SIG-M5 treated with dmso at 0.1 percent for 504 hours (cell line): ENCODE results near the gene ZNF780B.
A peak's percentile ranks its signal among the peaks of the same experiment; 100 is the strongest.

Experiments
- DNase-seq: peaks from one replicate; lab custom pipeline; 2025; ENCODE audit not compliant: unreplicated experiment; lab: John Stamatoyannopoulos, UW

Gene ZNF780B

GRCh38 chr19:40055832-40056504 is at the start of gene ZNF780B:
ZNF780B (minus strand) TSS chr19:40056231; CDS start chr19:40050332, 5,899 bp downstream.
- DNase-seq: peak; percentile 75

GRCh38 chr19:40104754-40105153 is 48.7 kb upstream of the ZNF780B start:
- no peak for DNase-seq

- DNase-seq: no peak
Measured at GRCh38 chr19:40103600-40103999, 47.6 kb upstream of the ZNF780B start.

GRCh38 chr19:40101813-40102212 is 45.8 kb upstream of the ZNF780B start:
- DNase-seq: no peak

DNA sequence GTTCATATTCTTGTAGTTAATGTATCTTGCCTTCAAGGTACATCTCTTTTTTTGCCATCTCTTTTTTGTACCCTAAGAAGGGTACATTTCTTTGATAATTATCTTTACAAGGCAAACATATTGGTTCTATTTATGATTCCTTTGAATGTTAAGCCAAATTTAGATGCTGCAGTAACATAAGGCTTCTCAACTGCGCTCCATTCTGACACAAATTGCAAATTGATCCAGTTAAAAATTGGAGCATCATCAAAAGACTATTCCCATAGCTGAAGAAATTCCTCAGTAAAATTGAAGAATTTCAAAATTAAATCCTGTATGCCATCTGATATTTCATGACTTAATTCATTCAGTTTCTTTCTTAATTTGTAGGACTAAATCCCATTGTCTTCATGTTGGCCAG is 37.4 kb upstream of the ZNF780B start:
- DNase-seq: no peak

DNA sequence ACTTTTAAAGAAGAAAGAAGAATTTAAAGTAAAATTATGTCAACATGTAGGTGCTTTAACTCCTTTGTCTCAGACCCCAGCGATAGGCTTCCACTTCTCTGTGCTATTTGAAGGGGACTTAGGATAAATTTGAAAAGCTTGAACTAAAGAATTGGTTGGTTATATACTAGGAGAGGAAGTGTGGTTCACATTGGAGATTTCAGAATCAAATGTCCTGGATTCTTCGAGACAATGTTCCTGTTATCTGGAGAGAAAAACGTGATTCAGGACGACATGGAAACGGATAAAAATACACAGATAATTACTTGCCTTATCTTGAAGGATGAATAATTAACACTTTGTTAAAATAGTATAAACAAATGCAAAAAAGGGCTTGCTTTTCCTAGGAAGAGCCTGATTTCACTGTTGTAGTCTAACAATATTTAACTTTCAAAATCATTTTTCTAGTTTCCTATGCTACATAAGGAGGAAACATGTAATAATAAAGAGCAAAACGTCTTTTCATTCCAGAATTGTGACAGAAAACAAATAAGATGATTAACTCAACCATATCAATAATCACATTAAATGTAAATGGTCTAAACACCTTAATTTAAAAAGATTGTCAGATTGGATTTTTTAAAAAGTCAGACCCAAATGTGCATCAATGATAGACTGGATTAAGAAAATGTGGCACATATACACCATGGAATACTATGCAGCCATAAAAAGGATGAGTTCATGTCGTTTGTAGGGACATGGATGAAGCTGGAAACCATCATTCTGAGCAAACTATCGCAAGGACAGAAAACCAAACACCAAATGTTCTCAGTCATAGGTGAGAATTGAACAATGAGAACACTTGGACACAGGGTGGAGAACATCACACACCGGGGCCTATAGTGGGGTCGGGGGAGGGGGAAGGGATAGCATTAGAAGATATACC is 35.4 kb upstream of the ZNF780B start:
- DNase-seq: no peak

DNA sequence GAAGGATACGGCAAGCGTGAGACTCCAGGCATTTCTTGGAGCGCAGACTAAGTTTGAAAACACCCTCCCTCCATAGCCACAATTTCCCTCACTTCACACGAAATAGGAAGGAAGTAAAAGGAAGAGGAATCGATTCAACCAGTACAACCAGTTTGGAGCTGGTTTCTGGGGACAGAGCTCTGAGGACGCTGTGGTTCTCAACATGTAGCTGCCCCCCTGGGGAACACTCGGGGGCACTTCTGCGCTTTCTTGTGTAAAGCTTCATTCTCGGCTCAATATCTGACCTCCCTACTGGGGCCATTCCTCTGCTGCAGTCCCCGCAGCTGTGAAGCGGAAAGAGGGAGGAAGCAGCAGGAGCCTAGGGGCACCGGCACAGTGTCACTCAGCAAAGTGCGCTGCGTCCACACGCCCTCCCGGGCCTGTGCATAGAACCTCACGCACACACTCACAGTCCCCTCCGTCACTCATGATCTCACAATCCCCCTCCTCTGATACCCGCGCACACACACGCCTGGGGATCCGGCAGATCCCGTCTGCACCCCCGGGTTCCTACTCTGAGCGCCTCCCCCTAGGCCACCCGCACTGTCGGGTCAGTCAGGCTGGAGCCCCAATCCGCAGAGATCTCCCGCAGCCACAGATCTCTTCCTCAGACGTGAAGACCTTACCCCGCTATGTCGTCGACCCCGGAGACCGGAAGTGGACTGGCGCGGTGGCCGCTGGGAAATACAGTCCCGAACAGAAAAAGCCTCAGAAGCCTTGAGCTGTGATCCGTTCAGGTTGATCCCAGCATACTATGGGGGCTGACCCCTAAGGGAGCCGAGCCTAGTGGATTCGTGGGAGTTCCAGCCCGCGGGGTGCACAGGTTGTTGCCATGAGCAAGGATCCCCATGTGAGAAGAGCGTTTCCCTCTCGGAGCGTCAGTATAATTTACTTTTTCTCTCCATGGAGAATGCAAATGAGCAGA is 34.5 kb upstream of the ZNF780B start, which contains the start of gene ZNF780A:
ZNF780A (minus strand) TSS at position 703 of the 964 bp plus-strand sequence. CDS start 6,190 bp downstream, outside the sequence.
- DNase-seq: peak; percentile 66

DNA sequence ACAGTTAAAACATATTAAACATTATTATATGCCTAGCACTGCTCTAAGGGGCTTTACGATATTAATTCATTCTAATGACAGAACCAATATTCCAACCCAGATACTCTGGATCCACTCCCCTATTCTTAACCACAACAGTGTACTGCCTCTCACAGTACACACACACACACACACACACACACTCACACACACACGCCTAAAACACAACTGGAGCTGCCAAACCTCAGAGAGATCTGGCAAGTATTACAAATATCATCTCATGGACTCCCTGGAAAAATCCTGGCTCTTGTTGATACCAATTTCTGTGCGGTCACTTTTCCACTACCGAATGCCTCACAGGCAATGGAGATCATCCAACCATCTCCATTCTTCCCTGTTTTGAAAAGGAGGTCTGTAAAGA is 33.4 kb upstream of the ZNF780B start:
- DNase-seq: no peak

DNA sequence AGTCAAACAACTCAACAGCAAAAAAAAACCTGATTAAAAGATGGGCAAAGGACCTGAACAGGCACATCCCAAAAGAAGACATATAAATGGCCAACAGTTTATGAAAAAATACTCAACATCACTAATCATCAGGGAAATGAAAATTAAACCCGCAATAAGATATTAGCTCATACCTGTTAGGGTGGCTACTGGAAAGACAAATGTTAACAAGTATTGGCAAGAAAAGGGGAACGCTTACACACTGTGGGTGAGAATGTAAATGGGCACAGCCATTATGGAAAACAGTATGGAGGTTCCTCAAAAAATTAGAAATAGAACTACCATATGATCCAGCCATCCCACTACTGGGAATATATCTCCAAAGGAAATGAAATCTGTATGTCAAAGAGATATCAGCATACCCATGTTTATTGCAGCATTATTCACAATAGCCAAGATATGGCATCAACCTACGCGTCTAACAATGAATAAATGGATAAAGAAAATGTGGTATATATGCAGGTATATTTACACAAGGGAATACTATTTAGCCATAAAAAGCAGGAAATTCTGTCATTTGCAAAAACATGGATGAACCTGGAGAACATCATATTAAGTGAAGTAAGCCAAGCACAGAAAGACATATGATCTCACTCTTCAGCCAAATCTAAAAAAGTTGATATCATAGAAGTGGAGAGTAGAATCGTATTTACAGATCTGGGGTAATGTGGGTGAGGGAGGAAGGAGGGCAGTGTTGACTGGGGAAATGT is 32.4 kb upstream of the ZNF780B start:
- DNase-seq: no peak

DNA sequence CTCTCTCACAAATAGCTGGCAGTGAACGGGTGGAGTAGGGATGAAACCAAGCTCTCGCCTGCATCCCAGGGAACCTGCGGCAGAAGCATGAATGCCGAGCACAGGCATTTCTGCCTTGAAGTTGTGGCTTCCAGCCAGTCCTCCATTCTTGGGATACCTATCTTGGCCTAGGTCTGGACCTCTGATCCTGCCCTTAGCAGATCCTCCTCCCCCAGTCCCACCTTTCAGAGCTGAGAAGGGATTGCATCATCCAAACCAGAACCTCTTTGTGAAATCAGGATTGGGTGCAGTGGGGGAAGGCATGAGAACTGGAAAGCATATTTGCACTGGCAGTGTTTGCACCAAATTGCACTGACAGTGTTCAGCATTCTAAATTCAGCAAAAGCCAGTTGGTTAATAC is 28.9 kb upstream of the ZNF780B start:
- peak; percentile 13 for DNase-seq

- peak; percentile 12 for DNase-seq
Measured at GRCh38 chr19:40081411-40081810, 25.4 kb upstream of the ZNF780B start.

DNA sequence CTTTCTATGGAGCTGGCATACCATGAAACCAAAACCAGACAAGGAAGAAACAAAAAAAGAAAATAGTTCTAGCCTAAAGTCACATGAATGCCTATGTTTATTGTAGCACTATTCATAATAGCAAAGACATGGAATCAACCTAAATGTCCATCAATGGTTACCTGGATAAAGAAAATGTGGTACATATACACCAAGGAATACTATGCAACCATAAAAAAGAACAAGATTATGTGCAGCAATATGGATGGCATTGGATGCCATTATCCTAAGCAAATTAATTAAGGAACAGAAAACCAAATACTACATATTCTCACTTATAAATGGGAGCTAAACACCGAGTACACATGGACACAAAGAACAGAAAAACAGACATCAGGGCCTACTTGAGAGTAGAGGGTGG is 24.3 kb upstream of the ZNF780B start:
- DNase-seq: no peak

DNA sequence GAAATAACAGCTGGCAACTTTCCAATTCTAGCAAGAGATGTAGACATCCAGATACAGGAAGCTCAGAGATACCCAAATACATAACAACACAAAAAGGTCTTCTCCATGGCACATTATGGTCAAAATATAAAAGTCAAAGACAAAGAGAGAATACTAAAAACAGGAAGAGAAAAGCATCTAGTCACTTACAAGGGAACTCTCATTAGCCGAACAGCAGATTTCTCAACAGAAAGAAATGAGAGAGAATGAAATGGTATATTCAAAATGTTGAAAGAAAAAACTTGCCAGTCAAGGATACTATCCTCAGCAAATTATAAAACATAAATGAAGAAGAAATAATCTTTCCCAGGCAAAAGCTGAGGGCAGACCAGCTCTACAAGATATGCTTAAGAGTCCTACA is 22.3 kb upstream of the ZNF780B start:
- DNase-seq: no peak

DNA sequence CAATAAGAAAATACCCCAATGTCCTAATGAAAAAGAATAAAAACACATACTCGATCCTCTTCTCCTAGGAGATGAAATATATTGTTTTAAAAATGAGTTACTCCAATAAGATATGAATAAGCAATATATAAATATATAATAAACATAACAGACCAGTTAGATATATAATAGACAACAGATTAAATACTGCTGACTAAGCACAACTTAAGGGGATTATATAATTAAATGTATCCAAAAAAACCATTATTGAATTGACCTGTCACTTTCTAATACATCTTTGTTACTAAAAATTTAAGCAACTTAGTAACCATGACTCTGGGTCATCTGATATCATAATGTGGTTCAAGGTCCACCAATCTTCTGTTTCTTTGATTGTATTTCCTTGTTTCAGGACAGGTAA is 14.0 kb upstream of the ZNF780B start:
- DNase-seq: no peak

- DNase-seq: no peak
Measured at GRCh38 chr19:40059624-40060023, 3.6 kb upstream of the ZNF780B start.

DNA sequence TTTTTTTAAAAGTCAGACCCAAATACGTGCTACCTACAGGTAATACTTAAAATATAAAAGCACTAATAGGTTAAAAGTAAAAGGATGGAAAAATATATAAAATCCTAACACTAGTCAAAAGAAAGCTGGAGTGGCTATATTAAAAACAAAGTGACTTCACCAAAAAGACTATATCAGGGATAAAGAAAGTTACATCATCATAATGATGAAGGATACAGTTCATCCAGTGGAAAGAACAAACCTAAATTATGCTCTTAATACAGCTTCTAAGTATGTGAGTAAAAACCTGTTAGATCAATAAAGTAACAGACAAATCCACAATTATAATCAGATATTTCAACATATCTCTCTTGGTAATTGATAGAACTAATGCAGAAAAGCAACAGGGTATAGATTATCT is 1.1 kb upstream of the ZNF780B start:
- DNase-seq: no peak

DNA sequence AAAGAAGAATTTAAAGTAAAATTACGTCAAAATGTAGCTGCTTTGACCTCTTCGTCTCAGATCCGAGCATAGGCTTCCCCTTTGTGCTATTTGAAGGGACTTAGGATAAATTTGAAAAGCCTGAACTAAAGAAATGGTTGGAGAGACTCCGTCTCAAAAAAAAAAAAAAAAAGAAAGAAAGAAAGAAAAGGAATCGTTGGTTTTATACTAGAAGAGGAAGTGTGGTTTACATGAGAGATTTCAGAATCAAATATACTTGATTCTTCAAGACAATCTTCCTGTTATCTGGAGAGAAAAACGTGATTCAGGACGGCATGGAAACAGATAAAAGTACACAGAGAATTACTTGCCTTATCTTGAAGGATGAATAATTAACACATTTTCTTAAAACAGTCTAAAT is 474 bp upstream of the ZNF780B start:
- DNase-seq: no peak

GRCh38 chr19:40055049-40055448 is 982 bp downstream of the ZNF780B start:
- DNase-seq: no peak

DNA sequence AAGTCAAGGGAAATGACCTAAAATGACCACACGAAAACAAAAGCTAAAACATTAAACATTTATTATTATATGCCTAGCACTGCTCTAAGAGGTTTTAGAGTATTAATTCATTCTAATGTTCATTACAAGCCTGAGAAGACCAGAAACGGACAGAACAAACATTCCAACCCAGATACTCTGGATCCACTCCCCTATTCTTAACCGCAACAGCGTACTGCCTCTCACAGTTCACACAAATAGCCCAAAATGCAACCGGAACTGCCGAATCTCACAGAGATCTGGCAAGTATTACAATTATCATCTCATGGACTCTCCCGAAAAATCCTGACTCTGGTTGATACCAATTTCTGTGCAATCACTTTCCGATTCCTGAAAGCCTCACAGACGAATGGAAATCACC is 1.4 kb downstream of the ZNF780B start:
- no peak for DNase-seq

DNA sequence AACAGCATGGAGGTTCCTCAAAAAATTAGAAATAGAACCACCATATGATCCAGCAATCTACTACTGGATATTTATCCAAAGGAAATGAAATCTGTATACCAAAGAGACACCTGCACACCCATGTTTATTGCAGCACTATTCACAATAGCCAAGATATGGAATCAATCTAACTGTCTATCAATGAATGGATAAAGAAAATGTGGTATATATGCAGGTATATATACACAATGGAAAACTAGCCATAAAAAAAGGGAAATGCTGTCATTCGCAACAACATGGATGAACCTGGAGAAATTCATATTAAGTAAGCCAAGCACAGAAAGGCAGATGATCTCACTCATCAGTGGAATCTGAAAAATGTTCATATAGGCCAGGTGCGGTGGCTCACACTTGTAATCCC is 2.5 kb downstream of the ZNF780B start:
- no peak for DNase-seq
